HG02885 (cell line): Measurements from ENCODE around the gene SPINT1.

Source experiments
- ATAC-seq: cut with Tn5 transposase; IDR thresholded peaks from one replicate; pipeline ENCODE4 v1.9.1; 2021; ENCODE audit warnings: mild to moderate bottlenecking; ENCODE audit not compliant: unreplicated experiment, poor library complexity

SPINT1 gene

DNA sequence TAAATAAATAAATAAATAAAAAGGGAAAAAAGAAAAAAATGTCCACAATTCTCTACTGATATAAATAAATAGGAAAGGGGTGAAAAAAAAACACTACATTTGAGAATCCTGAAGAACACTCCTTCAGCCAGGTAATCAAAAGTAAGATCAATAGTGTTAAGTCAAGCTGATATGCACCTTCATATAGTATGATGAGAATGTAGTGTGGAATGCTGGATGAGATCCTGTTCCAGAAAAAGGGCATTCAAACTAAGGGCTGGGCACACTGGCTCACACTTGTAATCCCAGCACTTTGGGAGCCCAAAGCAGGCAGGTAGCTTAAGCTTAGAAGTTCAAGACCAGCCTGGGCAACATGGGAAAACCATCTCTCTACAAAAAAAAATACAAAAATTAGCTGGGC is 45.3 kb downstream of the SPINT1 start:
- ATAC-seq: no peak

DNA sequence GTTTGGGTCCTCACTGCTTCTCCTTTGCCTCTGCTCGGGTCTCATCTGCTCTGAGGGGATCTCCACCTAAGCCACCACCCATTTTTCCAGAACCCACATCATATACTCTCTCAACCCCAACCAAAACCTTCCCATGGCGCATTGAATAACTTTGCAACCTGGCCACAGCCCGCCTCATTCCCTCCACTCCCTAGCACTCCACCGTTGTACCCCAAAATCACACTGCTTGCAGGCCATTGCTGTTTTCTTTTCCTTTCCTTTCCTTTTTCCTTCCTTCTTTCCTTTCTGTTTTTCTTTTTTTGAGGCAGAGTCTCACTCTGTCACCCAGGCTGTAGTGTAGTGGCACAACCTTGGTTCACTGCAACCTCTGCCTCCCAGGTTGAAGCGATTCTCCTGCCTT is 47.3 kb downstream of the SPINT1 start:
- ATAC-seq: no peak

DNA sequence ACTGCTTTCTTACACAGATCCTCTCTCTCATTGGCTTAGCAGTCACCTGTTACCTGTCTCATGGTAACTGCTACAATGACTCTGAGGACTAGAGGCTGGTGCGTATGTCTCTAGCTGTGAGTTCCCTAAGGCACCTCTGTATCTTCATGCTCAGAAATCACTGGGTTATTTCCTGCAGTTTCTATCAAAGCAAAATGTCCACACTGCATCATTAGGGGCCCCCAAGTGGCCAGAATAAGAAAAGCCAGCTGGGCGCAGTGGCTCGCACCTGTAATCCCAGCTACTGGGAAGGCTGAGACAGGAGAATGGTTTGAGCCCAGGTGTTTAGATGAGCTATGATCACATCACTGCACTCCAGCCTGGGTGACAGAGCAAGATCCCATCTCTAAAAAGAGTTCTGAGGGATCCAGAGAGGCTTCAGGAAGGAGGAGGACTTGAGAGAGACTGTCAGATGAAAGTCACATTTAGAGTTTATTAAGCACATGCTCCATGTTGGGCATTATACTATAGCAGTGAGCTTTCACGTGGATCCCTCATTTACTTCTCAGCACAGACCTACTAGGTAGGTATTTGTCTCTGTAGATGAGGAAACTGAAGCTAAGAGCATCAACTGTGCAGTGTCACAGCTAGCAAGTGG is 48.1 kb downstream of the SPINT1 start:
- ATAC-seq: peak; percentile 27

DNA sequence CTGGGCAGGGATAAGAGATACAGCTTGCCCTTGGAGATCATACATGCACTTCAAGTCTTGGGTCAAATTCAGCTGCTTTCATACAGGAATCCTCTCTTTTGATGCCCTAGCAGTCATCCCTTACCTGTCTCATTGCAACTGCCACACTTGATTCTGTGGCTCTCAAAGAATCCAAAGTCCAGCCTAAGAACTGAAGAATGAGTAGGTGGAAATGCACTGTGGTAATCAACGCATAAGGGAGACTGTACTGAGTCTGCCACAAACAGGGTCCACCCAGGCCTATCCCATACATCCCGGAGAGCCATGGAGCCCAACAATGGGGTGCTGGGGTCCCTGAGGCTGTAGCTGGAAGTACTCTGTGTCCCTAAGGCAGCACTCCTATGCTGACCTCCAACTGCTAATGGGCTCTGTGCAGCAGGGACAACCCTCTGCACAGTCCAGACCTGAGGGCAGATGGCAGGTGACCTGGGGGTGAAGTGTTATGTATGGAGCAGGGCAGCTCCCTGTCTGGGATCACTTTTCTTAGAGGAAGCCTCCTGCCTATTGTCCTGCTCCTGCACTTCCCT is 48.7 kb downstream of the SPINT1 start:
- ATAC-seq: no peak

DNA sequence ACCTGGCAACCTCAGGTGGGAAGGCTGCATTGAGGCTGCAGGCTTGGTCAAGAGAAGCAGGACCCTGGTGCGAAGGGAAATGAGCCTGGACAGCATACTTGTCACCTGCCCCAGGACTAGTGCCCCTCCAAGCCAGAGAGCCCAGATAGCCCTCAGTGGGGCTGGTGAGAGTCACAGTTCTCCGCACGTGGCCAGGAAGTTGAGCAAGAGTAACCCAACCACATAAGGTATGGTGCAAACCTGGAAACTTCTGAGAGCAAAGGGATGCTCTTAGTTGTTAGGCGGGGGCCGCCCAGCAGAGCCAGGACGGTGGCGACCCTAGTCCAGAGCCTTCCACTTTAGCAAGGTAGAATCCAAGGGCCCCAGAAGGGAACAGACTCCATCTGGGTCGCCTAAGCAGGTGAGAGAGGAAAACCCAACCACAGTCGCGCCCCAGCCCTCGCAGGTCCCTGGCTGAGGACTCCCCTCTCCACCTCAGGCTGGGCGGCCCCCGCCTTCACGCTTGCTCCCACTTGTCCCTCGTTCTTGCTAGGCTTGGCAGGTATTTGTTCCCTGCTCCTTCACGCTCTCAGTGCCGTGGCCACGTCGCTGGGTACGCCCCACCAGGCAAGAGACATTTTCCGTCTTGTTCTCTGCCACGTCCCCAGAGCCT is 49.3 kb downstream of the SPINT1 start:
- no peak for ATAC-seq

DNA sequence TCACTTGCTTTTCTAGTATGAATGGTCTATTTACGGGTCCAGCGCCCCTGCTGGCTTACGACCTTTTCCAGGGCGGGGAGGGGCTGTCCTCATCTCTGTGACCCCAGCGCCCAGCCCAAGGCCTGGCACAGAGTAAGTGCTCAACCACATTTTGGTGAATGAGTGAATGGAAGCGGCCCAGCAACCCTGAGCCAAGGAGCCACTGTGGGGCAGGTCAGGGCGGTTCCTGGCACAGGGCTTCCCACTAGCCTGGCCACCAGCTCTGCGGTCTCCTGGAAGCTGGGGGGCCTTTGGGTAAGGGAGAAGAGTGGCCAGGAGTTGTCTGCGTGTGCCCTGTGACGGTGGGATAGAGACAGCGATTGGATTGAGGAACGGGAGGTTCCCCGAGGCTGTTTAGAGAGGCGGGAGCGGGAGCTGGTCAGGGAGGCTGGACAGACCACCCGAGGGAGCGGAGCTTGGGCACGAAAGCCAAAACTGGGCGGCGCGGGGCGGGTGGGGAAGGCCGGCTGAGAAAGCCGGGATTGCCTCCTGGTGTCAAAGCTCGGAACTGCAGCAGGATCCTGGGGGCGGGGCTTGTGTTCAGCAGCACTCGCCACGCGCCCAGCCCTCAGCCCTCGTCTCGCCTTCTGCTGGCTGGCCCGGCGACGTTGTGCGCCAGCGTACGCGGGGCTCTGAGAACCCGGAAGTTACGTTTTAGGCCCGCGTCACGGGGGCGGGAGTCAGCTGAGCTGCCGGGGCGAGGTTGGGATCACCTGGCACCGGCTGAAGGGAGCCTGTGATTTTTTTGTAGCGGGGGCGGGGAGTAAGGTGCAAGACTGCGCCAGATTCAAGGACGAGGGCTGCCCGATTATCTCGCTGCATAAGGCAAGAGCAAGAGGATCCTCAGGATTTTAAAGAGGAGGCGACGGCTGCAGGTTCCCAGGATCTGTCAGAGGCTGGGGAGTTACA is 50.2 kb downstream of the SPINT1 start, which contains the start of gene VPS18:
Gene VPS18, plus strand, starts transcription at position 718 of the 948 bp plus-strand sequence. CDS start 319 bp downstream, outside the sequence.
- ATAC-seq: peak; percentile 90

DNA sequence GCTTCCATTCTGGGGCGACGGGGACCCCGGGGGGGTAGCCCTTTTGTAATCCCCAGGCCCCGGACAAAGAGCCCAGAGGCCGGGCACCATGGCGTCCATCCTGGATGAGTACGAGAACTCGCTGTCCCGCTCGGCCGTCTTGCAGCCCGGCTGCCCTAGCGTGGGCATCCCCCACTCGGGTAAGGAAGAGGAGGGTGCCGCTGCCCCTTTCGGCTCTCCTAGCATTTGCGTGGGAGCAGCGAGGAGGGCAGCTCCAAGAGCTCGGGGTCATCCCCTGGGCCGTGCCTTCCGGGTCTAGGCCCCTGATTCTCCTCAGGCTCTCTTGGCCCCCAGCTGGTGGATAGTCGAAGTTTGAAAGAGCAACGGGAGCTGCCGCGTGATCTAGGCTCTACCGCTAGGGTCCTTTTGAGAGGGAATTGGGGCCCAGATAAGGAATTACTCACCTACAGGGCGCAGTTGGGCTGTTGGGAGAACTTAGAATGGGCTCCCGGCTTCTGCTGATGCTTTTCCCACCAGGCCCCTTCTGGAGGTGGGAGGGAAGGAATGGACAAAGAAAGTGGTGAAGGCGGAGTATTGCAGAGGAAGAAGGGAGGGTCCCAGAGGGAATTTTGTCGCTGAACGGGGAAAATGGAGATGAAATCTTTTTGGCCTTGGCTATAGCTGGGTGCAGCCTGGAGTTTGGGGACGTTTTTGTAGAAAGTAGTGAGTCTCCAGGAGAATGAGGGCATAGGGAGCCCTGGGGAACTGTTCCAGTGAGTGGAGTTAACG is 51.0 kb downstream of the SPINT1 start:
- ATAC-seq: peak; percentile 44

DNA sequence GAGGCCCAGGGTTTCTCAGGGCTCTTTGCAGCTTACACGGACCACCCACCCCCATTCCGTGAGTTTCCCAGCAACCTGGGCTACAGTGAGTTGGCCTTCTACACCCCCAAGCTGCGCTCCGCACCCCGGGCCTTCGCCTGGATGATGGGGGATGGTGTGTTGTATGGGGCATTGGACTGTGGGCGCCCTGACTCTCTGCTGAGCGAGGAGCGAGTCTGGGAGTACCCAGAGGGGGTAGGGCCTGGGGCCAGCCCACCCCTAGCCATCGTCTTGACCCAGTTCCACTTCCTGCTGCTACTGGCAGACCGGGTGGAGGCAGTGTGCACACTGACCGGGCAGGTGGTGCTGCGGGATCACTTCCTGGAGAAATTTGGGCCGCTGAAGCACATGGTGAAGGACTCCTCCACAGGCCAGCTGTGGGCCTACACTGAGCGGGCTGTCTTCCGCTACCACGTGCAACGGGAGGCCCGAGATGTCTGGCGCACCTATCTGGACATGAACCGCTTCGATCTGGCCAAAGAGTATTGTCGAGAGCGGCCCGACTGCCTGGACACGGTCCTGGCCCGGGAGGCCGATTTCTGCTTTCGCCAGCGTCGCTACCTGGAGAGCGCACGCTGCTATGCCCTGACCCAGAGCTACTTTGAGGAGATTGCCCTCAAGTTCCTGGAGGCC is 55.8 kb downstream of the SPINT1 start:
- no peak for ATAC-seq

DNA sequence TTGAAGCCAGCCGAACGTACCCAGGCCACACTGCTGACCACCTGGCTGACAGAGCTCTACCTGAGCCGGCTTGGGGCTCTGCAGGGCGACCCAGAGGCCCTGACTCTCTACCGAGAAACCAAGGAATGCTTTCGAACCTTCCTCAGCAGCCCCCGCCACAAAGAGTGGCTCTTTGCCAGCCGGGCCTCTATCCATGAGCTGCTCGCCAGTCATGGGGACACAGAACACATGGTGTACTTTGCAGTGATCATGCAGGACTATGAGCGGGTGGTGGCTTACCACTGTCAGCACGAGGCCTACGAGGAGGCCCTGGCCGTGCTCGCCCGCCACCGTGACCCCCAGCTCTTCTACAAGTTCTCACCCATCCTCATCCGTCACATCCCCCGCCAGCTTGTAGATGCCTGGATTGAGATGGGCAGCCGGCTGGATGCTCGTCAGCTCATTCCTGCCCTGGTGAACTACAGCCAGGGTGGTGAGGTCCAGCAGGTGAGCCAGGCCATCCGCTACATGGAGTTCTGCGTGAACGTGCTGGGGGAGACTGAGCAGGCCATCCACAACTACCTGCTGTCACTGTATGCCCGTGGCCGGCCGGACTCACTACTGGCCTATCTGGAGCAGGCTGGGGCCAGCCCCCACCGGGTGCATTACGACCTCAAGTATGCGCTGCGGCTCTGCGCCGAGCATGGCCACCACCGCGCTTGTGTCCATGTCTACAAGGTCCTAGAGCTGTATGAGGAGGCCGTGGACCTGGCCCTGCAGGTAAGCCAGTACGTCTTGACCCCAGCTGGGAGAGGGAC is 56.6 kb downstream of the SPINT1 start:
- ATAC-seq: no peak

DNA sequence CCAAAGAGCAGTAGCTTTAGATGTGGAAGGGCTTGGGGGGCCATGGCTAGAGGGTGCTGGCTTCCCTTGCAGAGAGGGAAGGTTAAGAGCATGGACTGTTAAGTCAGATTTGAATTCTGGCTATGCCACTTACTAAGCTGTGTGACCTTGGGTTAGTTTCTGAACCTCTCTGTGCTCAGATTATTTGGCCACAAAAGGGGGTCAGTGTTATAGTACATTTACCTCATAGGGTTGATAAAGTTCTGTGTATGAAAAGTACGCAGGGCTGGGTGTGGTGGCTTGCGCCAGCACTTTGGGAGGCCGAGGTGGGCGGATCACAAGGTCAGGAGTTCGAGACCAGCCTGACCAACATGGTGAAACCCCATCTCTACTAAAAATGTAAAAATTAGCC is 57.2 kb downstream of the SPINT1 start:
- ATAC-seq: no peak

DNA sequence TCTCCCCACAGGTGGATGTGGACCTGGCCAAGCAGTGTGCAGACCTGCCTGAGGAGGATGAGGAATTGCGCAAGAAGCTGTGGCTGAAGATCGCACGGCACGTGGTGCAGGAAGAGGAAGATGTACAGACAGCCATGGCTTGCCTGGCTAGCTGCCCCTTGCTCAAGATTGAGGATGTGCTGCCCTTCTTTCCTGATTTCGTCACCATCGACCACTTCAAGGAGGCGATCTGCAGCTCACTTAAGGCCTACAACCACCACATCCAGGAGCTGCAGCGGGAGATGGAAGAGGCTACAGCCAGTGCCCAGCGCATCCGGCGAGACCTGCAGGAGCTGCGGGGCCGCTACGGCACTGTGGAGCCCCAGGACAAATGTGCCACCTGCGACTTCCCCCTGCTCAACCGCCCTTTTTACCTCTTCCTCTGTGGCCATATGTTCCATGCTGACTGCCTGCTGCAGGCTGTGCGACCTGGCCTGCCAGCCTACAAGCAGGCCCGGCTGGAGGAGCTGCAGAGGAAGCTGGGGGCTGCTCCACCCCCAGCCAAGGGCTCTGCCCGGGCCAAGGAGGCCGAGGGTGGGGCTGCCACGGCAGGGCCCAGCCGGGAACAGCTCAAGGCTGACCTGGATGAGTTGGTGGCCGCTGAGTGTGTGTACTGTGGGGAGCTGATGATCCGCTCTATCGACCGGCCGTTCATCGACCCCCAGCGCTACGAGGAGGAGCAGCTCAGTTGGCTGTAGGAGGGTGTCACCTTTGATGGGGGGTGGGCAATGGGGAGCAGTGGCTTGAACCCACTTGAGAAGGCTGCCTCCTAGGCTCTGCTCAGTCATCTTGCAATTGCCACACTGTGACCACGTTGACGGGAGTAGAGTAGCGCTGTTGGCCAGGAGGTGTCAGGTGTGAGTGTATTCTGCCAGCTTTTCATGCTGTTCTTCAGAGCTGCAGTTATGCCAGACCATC is 59.0 kb downstream of the SPINT1 start:
- no peak for ATAC-seq

DNA sequence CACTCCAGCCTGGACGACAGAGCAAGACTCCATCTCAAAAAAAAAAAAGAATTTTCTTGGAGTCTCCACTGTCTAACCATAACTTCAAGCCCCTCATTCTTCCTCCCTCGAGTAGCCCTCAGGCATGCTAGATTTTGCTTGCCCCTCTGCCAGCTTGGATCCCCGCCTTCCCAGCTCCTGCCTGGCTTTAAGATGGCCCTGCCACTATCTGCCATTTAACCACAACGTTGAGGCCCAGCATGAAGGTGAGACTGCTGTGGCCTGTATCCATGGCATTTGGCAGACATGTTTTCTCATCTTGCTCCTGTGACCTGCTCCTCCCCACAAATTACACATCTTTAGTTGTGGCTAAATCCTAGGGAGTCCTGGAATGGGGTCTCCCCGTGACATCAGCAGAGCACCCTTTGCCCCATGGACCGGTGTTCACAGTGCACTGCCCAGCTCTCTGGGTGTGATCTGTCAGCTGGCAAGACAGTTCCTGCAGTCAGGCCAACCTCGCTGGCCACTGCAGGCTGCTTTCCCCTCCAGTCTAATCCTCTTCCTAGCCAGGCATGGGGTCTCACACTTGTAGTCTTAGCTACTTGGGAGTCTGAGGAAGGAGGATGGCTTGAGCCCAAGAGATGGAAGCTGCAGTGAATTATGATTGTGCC is 60.8 kb downstream of the SPINT1 start:
- ATAC-seq: no peak

DNA sequence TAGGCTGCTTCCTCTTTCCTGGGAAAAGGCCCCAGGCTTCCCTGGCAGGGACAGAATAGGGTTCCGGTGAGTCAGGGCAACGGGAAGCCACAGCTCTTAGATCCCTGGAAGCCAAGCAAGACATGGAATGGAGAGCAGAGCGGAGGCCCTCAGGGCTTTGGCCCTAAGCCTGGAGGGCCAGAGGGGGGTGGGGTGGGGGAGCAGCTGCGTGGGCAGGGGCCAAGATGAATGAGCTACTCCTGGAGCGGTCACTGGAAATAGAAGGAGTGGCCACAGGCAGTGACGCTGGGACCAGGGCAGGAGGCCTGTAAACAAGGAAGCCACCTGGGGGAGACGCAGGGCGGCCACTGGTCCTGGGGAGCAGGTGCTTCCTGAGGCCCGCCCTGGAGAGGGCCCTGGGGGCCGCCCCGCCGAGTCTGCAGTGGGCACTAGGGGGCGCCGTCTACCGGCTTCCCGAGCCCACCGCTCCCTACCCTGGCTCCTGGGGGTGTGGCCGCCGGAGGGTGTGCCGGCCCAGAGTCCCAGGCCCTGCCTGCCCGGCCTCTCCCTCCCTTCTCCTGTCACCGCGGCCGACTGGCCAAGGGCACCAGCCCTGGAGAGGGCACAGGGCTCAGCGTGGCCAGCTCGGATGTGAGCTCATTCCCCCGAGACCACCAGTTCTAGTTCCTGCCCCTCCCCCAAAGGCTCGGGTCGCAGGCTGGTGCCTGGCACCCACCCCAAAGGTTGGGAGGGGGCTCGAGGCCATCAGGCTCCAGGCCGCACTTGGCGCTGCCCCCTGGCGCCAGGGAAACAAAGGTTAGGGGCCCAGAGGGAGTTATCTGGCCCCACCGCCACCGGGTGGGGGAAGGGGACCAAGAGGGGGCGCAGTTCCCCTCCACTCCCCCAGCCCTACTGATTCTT is 62.5 kb downstream of the SPINT1 start:
- peak; percentile 73 for ATAC-seq

DNA sequence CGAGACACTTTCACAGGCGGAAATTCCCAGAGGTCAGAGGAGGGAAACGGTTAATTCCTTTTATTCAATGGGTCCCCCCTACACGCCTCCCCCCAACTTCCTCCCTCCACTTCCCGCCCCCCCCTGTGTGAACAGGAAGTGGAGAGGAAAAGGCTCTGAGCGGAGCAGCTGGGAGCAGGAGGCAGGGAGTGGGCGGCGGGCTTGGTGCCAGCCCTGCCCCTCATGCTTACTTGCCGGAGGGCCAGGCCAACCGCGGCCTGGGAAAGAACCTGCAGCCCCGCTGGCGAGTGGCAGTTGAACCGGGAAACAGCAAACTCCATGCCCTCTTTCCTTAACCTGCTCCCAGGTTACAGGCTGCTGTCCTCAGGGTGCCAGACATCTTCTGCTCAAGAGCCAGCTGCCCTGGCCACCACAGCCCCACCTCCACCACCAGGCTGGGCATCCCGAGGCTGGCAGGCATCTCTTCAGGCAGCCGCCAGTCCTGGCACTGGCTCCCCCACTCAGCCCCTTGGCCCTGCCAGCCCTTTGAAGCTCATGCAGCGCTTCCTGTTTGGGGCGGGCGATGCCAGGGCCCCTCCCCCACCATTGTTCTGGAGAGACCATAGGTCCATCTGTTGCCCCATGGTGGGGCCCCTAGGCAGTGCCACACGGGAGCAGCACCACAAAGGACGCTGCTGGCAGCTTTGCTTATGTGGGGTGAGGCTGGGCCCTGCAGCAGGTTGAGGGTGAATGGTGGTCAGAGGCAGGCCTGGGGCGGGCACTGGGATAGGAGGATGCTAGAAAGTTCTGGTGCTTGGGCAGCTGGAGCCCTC is 63.3 kb downstream of the SPINT1 start:
- ATAC-seq: no peak
